ENCODE results near the gene RASGRP3.

DNA sequence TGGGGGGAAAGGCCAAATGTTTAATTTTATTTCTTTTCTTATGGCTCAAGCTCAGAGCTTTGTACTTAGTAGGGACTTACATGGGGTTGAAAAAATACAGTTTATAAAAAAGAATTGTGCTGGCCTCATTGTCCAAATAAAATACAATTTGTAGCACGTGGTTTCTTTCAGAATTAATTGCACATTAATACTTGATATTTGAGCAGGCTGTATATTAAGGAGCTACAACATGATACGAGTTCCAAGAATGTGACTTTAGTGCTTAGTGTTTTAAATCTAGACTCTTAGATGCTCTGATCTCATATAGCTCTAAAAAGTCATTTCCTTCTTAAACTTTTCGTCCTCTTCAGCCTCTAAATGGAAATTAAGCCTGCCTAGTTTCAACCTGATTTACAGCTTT is 46.4 kb upstream of the RASGRP3 start:
- TF ChIP-seq, protein P1, sequence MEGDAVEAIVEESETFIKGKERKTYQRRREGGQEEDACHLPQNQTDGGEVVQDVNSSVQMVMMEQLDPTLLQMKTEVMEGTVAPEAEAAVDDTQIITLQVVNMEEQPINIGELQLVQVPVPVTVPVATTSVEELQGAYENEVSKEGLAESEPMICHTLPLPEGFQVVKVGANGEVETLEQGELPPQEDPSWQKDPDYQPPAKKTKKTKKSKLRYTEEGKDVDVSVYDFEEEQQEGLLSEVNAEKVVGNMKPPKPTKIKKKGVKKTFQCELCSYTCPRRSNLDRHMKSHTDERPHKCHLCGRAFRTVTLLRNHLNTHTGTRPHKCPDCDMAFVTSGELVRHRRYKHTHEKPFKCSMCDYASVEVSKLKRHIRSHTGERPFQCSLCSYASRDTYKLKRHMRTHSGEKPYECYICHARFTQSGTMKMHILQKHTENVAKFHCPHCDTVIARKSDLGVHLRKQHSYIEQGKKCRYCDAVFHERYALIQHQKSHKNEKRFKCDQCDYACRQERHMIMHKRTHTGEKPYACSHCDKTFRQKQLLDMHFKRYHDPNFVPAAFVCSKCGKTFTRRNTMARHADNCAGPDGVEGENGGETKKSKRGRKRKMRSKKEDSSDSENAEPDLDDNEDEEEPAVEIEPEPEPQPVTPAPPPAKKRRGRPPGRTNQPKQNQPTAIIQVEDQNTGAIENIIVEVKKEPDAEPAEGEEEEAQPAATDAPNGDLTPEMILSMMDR (IDR thresholded peaks at IDR 0.05) = no peak
- no peak for TF ChIP-seq POLR2A (IDR thresholded peaks at IDR 0.05)

All from lower leg skin (tissue), 3 donors.